8988T (cell line): Measurements from ENCODE around the gene P3H2.

Experiments used
- DNase-seq: peaks from one replicate; pipeline ENCODE4 v3.0.0; 2011

The P3H2 gene

GRCh38 chr3:190044974-190045373 lies 75.7 kb downstream of the P3H2 start:
- no peak for DNase-seq

GRCh38 chr3:190044142-190044541 lies 76.6 kb downstream of the P3H2 start:
- no peak for DNase-seq

GRCh38 chr3:190043741-190044140 lies 77.0 kb downstream of the P3H2 start:
- DNase-seq = no peak

GRCh38 chr3:190042558-190042957 lies 78.1 kb downstream of the P3H2 start:
- DNase-seq = no peak

GRCh38 chr3:190041333-190042041 lies 79.2 kb downstream of the P3H2 start:
- no peak for DNase-seq

- no peak for DNase-seq
Measured at GRCh38 chr3:190040145-190040544, 80.6 kb downstream of the P3H2 start.

- no peak for DNase-seq
Measured at GRCh38 chr3:190038050-190038933, 82.4 kb downstream of the P3H2 start.

- no peak for DNase-seq
Measured at GRCh38 chr3:190036631-190037030, 84.1 kb downstream of the P3H2 start.

GRCh38 chr3:190034446-190034845 lies 86.3 kb downstream of the P3H2 start:
- DNase-seq = no peak

GRCh38 chr3:190032923-190033322 lies 87.8 kb downstream of the P3H2 start:
- peak; percentile 17 for DNase-seq

GRCh38 chr3:190031887-190032752 lies 88.6 kb downstream of the P3H2 start:
- DNase-seq = no peak

- no peak for DNase-seq
Measured at GRCh38 chr3:190027116-190027515, 93.6 kb downstream of the P3H2 start.

GRCh38 chr3:190026154-190026553 lies 94.5 kb downstream of the P3H2 start:
- no peak for DNase-seq

- no peak for DNase-seq
Measured at GRCh38 chr3:190024912-190025311, 95.8 kb downstream of the P3H2 start.

GRCh38 chr3:190019844-190020243 lies 100.9 kb downstream of the P3H2 start:
- DNase-seq = no peak

- no peak for DNase-seq
Measured at GRCh38 chr3:190019006-190019405, 101.7 kb downstream of the P3H2 start.

- DNase-seq = no peak
Measured at GRCh38 chr3:190018460-190018859, 102.2 kb downstream of the P3H2 start.

- DNase-seq = no peak
Measured at GRCh38 chr3:190017521-190018288, 103.0 kb downstream of the P3H2 start.

- DNase-seq = no peak
Measured at GRCh38 chr3:190016966-190017365, 103.7 kb downstream of the P3H2 start.

- DNase-seq = no peak
Measured at GRCh38 chr3:190014940-190015339, 105.8 kb downstream of the P3H2 start.

GRCh38 chr3:190013943-190014924 lies 106.5 kb downstream of the P3H2 start:
- DNase-seq = no peak
